HL-60 (cell line): ENCODE results near the gene CERS2.

ENCODE experiments used
- CTCF ChIP-seq: IDR thresholded peaks from one replicate; pipeline ENCODE4 v1.5.1; 2011; ENCODE audit warnings: low read length, control low read depth, inconsistent platforms; ENCODE audit not compliant: insufficient read depth
- POLR2AphosphoS5 ChIP-seq: IDR thresholded peaks from 2 replicates; pipeline ENCODE4 v1.6.1; 2012; ENCODE audit warnings: low read depth
- SPI1 ChIP-seq: IDR thresholded peaks from 2 replicates; pipeline ENCODE4 v1.6.1; 2012; ENCODE audit warnings: low read depth, mild to moderate bottlenecking, borderline replicate concordance
- TF ChIP-seq, protein P1 (sequence below): IDR thresholded peaks from 2 replicates; pipeline ENCODE4 v1.6.1; 2012; ENCODE audit warnings: low read depth; ENCODE audit not compliant: insufficient replicate concordance

DNA sequence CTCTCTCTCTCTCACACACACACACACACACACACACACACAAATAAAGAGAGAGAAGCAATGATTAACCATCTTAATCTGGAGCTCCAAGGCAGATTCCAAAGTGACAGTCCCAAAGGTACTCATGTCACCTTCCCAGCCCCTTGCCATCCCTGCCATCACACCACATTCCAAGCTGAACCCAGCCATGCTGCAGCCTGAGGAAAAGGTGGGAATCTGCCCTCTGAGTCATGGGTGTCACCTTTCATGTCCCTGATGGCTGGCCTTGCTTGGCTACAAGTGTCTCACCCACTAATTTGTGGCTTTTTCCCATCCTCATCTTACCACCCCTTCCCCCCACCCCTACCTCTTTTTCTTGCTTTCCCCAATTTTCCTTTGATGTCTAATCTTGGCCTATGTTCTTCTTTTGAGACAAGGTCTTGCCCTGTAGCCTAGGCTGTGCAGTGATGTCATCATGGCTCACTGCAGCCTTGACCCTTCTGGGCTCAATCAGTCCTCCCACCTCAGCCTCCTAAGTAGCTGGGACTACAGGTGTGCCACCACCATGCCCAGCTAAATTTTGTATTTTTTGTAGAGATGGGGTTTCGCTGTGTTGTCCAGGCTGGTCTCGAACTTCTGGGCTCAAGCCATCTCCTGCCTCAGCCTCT is 10.7 kb upstream of the CERS2 start:
- TF ChIP-seq CTCF (no peak), POLR2AphosphoS5 (no peak), SPI1 (no peak)
- TF ChIP-seq, protein P1, sequence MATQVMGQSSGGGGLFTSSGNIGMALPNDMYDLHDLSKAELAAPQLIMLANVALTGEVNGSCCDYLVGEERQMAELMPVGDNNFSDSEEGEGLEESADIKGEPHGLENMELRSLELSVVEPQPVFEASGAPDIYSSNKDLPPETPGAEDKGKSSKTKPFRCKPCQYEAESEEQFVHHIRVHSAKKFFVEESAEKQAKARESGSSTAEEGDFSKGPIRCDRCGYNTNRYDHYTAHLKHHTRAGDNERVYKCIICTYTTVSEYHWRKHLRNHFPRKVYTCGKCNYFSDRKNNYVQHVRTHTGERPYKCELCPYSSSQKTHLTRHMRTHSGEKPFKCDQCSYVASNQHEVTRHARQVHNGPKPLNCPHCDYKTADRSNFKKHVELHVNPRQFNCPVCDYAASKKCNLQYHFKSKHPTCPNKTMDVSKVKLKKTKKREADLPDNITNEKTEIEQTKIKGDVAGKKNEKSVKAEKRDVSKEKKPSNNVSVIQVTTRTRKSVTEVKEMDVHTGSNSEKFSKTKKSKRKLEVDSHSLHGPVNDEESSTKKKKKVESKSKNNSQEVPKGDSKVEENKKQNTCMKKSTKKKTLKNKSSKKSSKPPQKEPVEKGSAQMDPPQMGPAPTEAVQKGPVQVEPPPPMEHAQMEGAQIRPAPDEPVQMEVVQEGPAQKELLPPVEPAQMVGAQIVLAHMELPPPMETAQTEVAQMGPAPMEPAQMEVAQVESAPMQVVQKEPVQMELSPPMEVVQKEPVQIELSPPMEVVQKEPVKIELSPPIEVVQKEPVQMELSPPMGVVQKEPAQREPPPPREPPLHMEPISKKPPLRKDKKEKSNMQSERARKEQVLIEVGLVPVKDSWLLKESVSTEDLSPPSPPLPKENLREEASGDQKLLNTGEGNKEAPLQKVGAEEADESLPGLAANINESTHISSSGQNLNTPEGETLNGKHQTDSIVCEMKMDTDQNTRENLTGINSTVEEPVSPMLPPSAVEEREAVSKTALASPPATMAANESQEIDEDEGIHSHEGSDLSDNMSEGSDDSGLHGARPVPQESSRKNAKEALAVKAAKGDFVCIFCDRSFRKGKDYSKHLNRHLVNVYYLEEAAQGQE = no peak
